WTC11 (cell line): ENCODE results near the gene MYO18A. TPM values are rescaled to one million over a fixed set of nuclear protein-coding genes. Genes with fewer than 3 reads are reported as not detected.

ENCODE experiments used
- AFF4 ChIP-seq: sonication (generic); formaldehyde crosslinking; IDR thresholded peaks from 2 replicates; pipeline ENCODE4 v1.8.1; 2023; ENCODE audit warnings: mild to moderate bottlenecking, missing genetic modification reagents, borderline replicate concordance
- E2F5 ChIP-seq: sonication (generic); formaldehyde crosslinking; IDR thresholded peaks from 2 replicates; pipeline ENCODE4 v1.8.1; 2022; ENCODE audit warnings: mild to moderate bottlenecking, moderate library complexity, missing genetic modification reagents
- ELF4 ChIP-seq: sonication (generic); formaldehyde crosslinking; IDR thresholded peaks from 2 replicates; pipeline ENCODE4 v1.8.1; 2022; ENCODE audit warnings: low read depth, mild to moderate bottlenecking, moderate library complexity, missing genetic modification reagents
- ESRRA ChIP-seq: sonication (generic); formaldehyde crosslinking; IDR thresholded peaks from 2 replicates; pipeline ENCODE4 v1.8.1; 2022; ENCODE audit warnings: mild to moderate bottlenecking, missing genetic modification reagents, borderline replicate concordance
- ETV6 ChIP-seq: sonication (generic); formaldehyde crosslinking; IDR thresholded peaks from 2 replicates; pipeline ENCODE4 v1.8.1; 2022; ENCODE audit warnings: mild to moderate bottlenecking, missing genetic modification reagents
- FOXK1 ChIP-seq: sonication (generic); formaldehyde crosslinking; IDR thresholded peaks from 2 replicates; pipeline ENCODE4 v1.8.0; 2022; ENCODE audit warnings: mild to moderate bottlenecking, moderate library complexity, missing genetic modification reagents
- FOXP4 ChIP-seq: sonication (generic); formaldehyde crosslinking; IDR thresholded peaks from 2 replicates; pipeline ENCODE4 v1.8.0; 2022; ENCODE audit warnings: mild to moderate bottlenecking, missing genetic modification reagents
- GABPB1 ChIP-seq: sonication (generic); formaldehyde crosslinking; IDR thresholded peaks from 2 replicates; pipeline ENCODE4 v1.8.1; 2023; ENCODE audit warnings: mild to moderate bottlenecking, missing genetic modification reagents
- NFE2L1 ChIP-seq: sonication (generic); formaldehyde crosslinking; IDR thresholded peaks from 2 replicates; pipeline ENCODE4 v1.8.1; 2023; ENCODE audit warnings: missing genetic modification reagents
- PREB ChIP-seq: sonication (generic); formaldehyde crosslinking; IDR thresholded peaks from 2 replicates; pipeline ENCODE4 v1.8.1; 2022; ENCODE audit warnings: mild to moderate bottlenecking, missing genetic modification reagents, moderate library complexity, borderline replicate concordance
- PRRX2 ChIP-seq: fragments of 250-450 bp; sonication (Bioruptor Pico); IDR thresholded peaks from 2 replicates; pipeline ENCODE4 v1.8.0; 2021; ENCODE audit warnings: mild to moderate bottlenecking
- RELA ChIP-seq: sonication (generic); formaldehyde crosslinking; IDR thresholded peaks from 2 replicates; pipeline ENCODE4 v1.8.1; 2022; ENCODE audit warnings: missing genetic modification reagents, mild to moderate bottlenecking, borderline replicate concordance
- SP1 ChIP-seq: sonication (generic); formaldehyde crosslinking; conservative IDR thresholded peaks from 2 replicates; pipeline ENCODE4 v1.8.1; 2022; ENCODE audit warnings: missing genetic modification reagents
- TEAD1 ChIP-seq: sonication (generic); formaldehyde crosslinking; IDR thresholded peaks from 2 replicates; pipeline ENCODE4 v1.8.0; 2022; ENCODE audit warnings: mild to moderate bottlenecking, missing genetic modification reagents
- TP53 ChIP-seq: sonication (generic); formaldehyde crosslinking; IDR thresholded peaks from 2 replicates; pipeline ENCODE4 v1.8.1; 2023; ENCODE audit warnings: mild to moderate bottlenecking, missing genetic modification reagents
- USF1 ChIP-seq: sonication (generic); formaldehyde crosslinking; IDR thresholded peaks from 2 replicates; pipeline ENCODE4 v1.8.0; 2022; ENCODE audit warnings: mild to moderate bottlenecking, missing genetic modification reagents
- USF2 ChIP-seq: sonication (generic); formaldehyde crosslinking; IDR thresholded peaks from 2 replicates; pipeline ENCODE4 v1.8.1; 2023; ENCODE audit warnings: mild to moderate bottlenecking, missing genetic modification reagents, moderate library complexity
- ZBTB43 ChIP-seq: sonication (generic); formaldehyde crosslinking; IDR thresholded peaks from 2 replicates; pipeline ENCODE4 v1.8.1; 2023; ENCODE audit warnings: mild to moderate bottlenecking, missing genetic modification reagents
- ZNF219 ChIP-seq: sonication (generic); formaldehyde crosslinking; IDR thresholded peaks from 2 replicates; pipeline ENCODE4 v1.8.0; 2023; ENCODE audit warnings: missing genetic modification reagents, mild to moderate bottlenecking, borderline replicate concordance
- ZNF263 ChIP-seq: sonication (generic); formaldehyde crosslinking; IDR thresholded peaks from 2 replicates; pipeline ENCODE4 v1.8.1; 2022; ENCODE audit warnings: low read depth, mild to moderate bottlenecking, moderate library complexity, missing genetic modification reagents
- ZNF317 ChIP-seq: sonication (generic); formaldehyde crosslinking; IDR thresholded peaks from 2 replicates; pipeline ENCODE4 v1.8.1; 2023; ENCODE audit warnings: low read depth, mild to moderate bottlenecking, moderate library complexity, missing genetic modification reagents, borderline replicate concordance
- ZNF396 ChIP-seq: fragments of 250-450 bp; sonication (Bioruptor Pico); IDR thresholded peaks from 2 replicates; pipeline ENCODE4 v1.8.0; 2021; ENCODE audit warnings: mild to moderate bottlenecking, moderate library complexity, borderline replicate concordance
- ZNF423 ChIP-seq: fragments of 250-450 bp; sonication (Bioruptor Pico); IDR thresholded peaks from 2 replicates; pipeline ENCODE4 v2.1.2; 2022; ENCODE audit warnings: mild to moderate bottlenecking, moderate library complexity
- total RNA-seq: library from RNA; stranded (reverse); gene quantifications from 3 replicates; pipeline ENCODE4 v1.2.3, GENCODE V29; 2021

The MYO18A gene
- total RNA-seq, 1 experiment from 2014 or later = 54.9 TPM

GRCh38 chr17:29176558-29177351, 3.4 kb downstream of the MYO18A start (continued):
- TF ChIP-seq FOXP4 (CRISPR knock-in tag) = peak; percentile 83; the same call in 1 of the 2 replicates
- TF ChIP-seq USF1 = peak; percentile 68; the same call in 1 of the 2 replicates
- no peak for TF ChIP-seq ZNF317
- TF ChIP-seq NFE2L1 = no peak
- no peak for TF ChIP-seq AFF4 (CRISPR knock-in tag)
- peak; percentile 69; the same call in 1 of the 2 replicates for TF ChIP-seq ZNF219
- TF ChIP-seq RELA (CRISPR knock-in tag) = peak; percentile 43; the same call in 1 of the 2 replicates
- no peak for TF ChIP-seq ZNF396 (CRISPR knock-in tag)
- TF ChIP-seq E2F5 (CRISPR knock-in tag) = peak; percentile 83
- 0 out of 2 replicates have a peak, but pooled peaks have one; percentile 36 for TF ChIP-seq TEAD1 (CRISPR knock-in tag)
- no peak for TF ChIP-seq ZBTB43
- peak; percentile 100 for TF ChIP-seq ZNF423 (CRISPR knock-in tag)
- TF ChIP-seq SP1 (CRISPR knock-in tag) = peak; percentile 69
- TF ChIP-seq FOXK1 = peak; percentile 74; the same call in 1 of the 2 replicates
- no peak for TF ChIP-seq PREB (CRISPR knock-in tag)
- TF ChIP-seq ESRRA (CRISPR knock-in tag) = peak; percentile 86; the same call in 1 of the 2 replicates
- TF ChIP-seq PRRX2 = no peak; the same call in 1 of the 2 replicates
- 0 out of 2 replicates have a peak, but pooled peaks have one; percentile 44 for TF ChIP-seq TP53 (CRISPR knock-in tag)
- peak; percentile 16; the same call in 1 of the 2 replicates for TF ChIP-seq GABPB1
- TF ChIP-seq ZNF263 = peak; percentile 75; the same call in 1 of the 2 replicates
- peak; percentile 17; the same call in 1 of the 2 replicates for TF ChIP-seq ELF4
- TF ChIP-seq ETV6 = peak; percentile 77; the same call in 1 of the 2 replicates
- peak; percentile 85 for TF ChIP-seq USF2 (CRISPR knock-in tag)
- TF ChIP-seq, all 79 proteins: peak for 19
